Measurements from ENCODE around the gene UBE3A. TPM values are rescaled to one million over a fixed set of nuclear protein-coding genes. Genes with fewer than 3 reads are reported as not detected.

UBE3A gene
- total RNA-seq, 1 donor from 2014 or later = 152 TPM

GRCh38 chr15:25392806-25393205 lies 46.0 kb downstream of the UBE3A start:
- Mint-ChIP-seq H3K9me3 (ENCODE audit: unreplicated experiment) (no peaks in the 10 kb centered on the region), H3K36me3 (ENCODE audit: unreplicated experiment) (no peaks in the 10 kb centered on the region), H3K4me1 (ENCODE audit: low read depth, unreplicated experiment) (peaks cover 7% of the 10 kb centered on the region), H3K4me3 (ENCODE audit: unreplicated experiment) (no peak overlapping the region), H3K27ac (ENCODE audit: unreplicated experiment) (no peak overlapping the region), H3K27me3 (ENCODE audit: unreplicated experiment) (no peaks in the 10 kb centered on the region)
- DNase-seq = no peak
- TF ChIP-seq, protein P1, sequence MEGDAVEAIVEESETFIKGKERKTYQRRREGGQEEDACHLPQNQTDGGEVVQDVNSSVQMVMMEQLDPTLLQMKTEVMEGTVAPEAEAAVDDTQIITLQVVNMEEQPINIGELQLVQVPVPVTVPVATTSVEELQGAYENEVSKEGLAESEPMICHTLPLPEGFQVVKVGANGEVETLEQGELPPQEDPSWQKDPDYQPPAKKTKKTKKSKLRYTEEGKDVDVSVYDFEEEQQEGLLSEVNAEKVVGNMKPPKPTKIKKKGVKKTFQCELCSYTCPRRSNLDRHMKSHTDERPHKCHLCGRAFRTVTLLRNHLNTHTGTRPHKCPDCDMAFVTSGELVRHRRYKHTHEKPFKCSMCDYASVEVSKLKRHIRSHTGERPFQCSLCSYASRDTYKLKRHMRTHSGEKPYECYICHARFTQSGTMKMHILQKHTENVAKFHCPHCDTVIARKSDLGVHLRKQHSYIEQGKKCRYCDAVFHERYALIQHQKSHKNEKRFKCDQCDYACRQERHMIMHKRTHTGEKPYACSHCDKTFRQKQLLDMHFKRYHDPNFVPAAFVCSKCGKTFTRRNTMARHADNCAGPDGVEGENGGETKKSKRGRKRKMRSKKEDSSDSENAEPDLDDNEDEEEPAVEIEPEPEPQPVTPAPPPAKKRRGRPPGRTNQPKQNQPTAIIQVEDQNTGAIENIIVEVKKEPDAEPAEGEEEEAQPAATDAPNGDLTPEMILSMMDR (IDR thresholded peaks at IDR 0.05; ENCODE audit: partially characterized antibody, unreplicated experiment) = no peak

- peaks cover 2% of the 10 kb centered on the region for H3K9me3 Mint-ChIP-seq (ENCODE audit: unreplicated experiment)
- H3K4me1 Mint-ChIP-seq (ENCODE audit: low read depth, unreplicated experiment) = peaks cover 7% of the 10 kb centered on the region
- H3K4me3 Mint-ChIP-seq (ENCODE audit: unreplicated experiment) = no peak overlapping the region
- TF ChIP-seq, protein P1 (IDR thresholded peaks at IDR 0.05; ENCODE audit: partially characterized antibody, unreplicated experiment) = no peak
- DNase-seq = no peak
- no peak overlapping the region for H3K27ac Mint-ChIP-seq (ENCODE audit: unreplicated experiment)
- H3K27me3 Mint-ChIP-seq (ENCODE audit: unreplicated experiment) = no peaks in the 10 kb centered on the region
- H3K36me3 Mint-ChIP-seq (ENCODE audit: unreplicated experiment) = no peaks in the 10 kb centered on the region
Measured at GRCh38 chr15:25391971-25392721, 46.7 kb downstream of the UBE3A start.

DNA sequence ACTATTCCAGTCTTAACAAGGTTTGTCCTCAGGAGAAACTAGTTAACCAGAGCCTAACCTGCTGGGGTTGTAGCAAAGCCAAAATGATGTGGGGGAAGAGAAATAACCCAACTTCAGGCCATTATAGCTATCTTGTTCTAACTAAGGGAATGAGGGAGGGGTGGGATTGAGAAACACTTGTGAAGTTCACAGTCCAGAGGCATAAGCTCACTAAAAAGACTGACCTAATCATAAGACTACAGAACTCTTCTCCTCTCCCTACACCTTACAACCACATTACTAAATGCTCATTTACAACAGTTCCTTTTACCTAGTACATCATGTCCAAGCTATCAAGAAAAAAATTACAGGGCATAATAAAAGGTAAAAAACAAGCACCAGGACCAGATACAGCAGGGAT lies 52.8 kb downstream of the UBE3A start:
- peaks cover 4% of the 10 kb centered on the region for H3K36me3 Mint-ChIP-seq (ENCODE audit: unreplicated experiment)
- H3K27ac Mint-ChIP-seq (ENCODE audit: unreplicated experiment) = no peak overlapping the region
- H3K27me3 Mint-ChIP-seq (ENCODE audit: unreplicated experiment) = peaks cover 1% of the 10 kb centered on the region
- no peak for DNase-seq
- TF ChIP-seq, protein P1 (IDR thresholded peaks at IDR 0.05; ENCODE audit: partially characterized antibody, unreplicated experiment) = no peak
- no peak overlapping the region for H3K4me3 Mint-ChIP-seq (ENCODE audit: unreplicated experiment)
- peaks cover 6% of the 10 kb centered on the region for H3K9me3 Mint-ChIP-seq (ENCODE audit: unreplicated experiment)
- no peaks in the 10 kb centered on the region for H3K4me1 Mint-ChIP-seq (ENCODE audit: low read depth, unreplicated experiment)

- H3K27ac Mint-ChIP-seq (ENCODE audit: unreplicated experiment) = no peak overlapping the region
- H3K4me1 Mint-ChIP-seq (ENCODE audit: low read depth, unreplicated experiment) = no peaks in the 10 kb centered on the region
- peaks cover 4% of the 10 kb centered on the region for H3K36me3 Mint-ChIP-seq (ENCODE audit: unreplicated experiment)
- no peak overlapping the region for H3K4me3 Mint-ChIP-seq (ENCODE audit: unreplicated experiment)
- H3K27me3 Mint-ChIP-seq (ENCODE audit: unreplicated experiment) = peaks cover 1% of the 10 kb centered on the region
- TF ChIP-seq, protein P1 (IDR thresholded peaks at IDR 0.05; ENCODE audit: partially characterized antibody, unreplicated experiment) = no peak
- peaks cover 4% of the 10 kb centered on the region for H3K9me3 Mint-ChIP-seq (ENCODE audit: unreplicated experiment)
- DNase-seq = no peak
Measured at GRCh38 chr15:25381579-25381978, 57.2 kb downstream of the UBE3A start.

- Mint-ChIP-seq H3K27me3 (ENCODE audit: unreplicated experiment) (no peaks in the 10 kb centered on the region), H3K4me3 (ENCODE audit: unreplicated experiment) (no peak overlapping the region), H3K9me3 (ENCODE audit: unreplicated experiment) (peaks cover 2% of the 10 kb centered on the region), H3K36me3 (ENCODE audit: unreplicated experiment) (peaks cover 1% of the 10 kb centered on the region), H3K4me1 (ENCODE audit: low read depth, unreplicated experiment) (peaks cover 2% of the 10 kb centered on the region), H3K27ac (ENCODE audit: unreplicated experiment) (no peak overlapping the region)
- TF ChIP-seq, protein P1 (IDR thresholded peaks at IDR 0.05; ENCODE audit: partially characterized antibody, unreplicated experiment) = no peak
- DNase-seq = no peak
Measured at GRCh38 chr15:25378501-25378901, 60.3 kb downstream of the UBE3A start.

Measured in glutamatergic neuron (in vitro differentiated cells).